ENCODE data around the gene AFAP1.
"Not testable (repeated sequence)": the region's sequence is repeated elsewhere in the genome, so short reads cannot be mapped to it uniquely, and the experiment has no call there.

AFAP1 gene

GRCh38 chr4:7949759-7950158 is 10.1 kb upstream of the AFAP1 start:
- DNase-seq (ENCODE audit: low read depth in 1 of 2, low spot score in 1 of 2), result no peak

- DNase-seq (ENCODE audit: low read depth in 1 of 2, low spot score in 1 of 2), result no peak
These were observed 8.3 kb upstream of the AFAP1 start for GRCh38 chr4:7947927-7948326.

GRCh38 chr4:7945709-7946380 is 6.2 kb upstream of the AFAP1 start:
- DNase-seq (ENCODE audit: low read depth in 1 of 2, low spot score in 1 of 2), result no peak

GRCh38 chr4:7944599-7945220 is 5.0 kb upstream of the AFAP1 start:
- no peak for DNase-seq (ENCODE audit: low read depth in 1 of 2, low spot score in 1 of 2)

GRCh38 chr4:7943688-7944087 is 4.0 kb upstream of the AFAP1 start:
- not testable (repeated sequence) for DNase-seq (ENCODE audit: low read depth in 1 of 2, low spot score in 1 of 2)

- DNase-seq (ENCODE audit: low read depth in 1 of 2, low spot score in 1 of 2), result no peak
These were observed 3.5 kb upstream of the AFAP1 start for GRCh38 chr4:7943211-7943610.

- DNase-seq (ENCODE audit: low read depth in 1 of 2, low spot score in 1 of 2), result no peak
These were observed 2.4 kb upstream of the AFAP1 start for GRCh38 chr4:7941965-7942496.

GRCh38 chr4:7941111-7941964 is 1.7 kb upstream of the AFAP1 start:
- DNase-seq (ENCODE audit: low read depth in 1 of 2, low spot score in 1 of 2), result no peak

- DNase-seq (ENCODE audit: low read depth in 1 of 2, low spot score in 1 of 2), result no peak
These were observed 868 bp downstream of the AFAP1 start for GRCh38 chr4:7938609-7939376.

- no peak for DNase-seq (ENCODE audit: low read depth in 1 of 2, low spot score in 1 of 2)
These were observed 1.4 kb downstream of the AFAP1 start for GRCh38 chr4:7938266-7938608.

GRCh38 chr4:7937006-7937405 is 2.7 kb downstream of the AFAP1 start:
- no peak for DNase-seq (ENCODE audit: low read depth in 1 of 2, low spot score in 1 of 2)

- DNase-seq (ENCODE audit: low read depth in 1 of 2, low spot score in 1 of 2), result no peak
These were observed 5.8 kb downstream of the AFAP1 start for GRCh38 chr4:7933651-7934510.

GRCh38 chr4:7932287-7932686 is 7.4 kb downstream of the AFAP1 start:
- no peak for DNase-seq (ENCODE audit: low read depth in 1 of 2, low spot score in 1 of 2)

GRCh38 chr4:7929118-7929951 is 10.3 kb downstream of the AFAP1 start:
- no peak for DNase-seq (ENCODE audit: low read depth in 1 of 2, low spot score in 1 of 2)

- no peak for DNase-seq (ENCODE audit: low read depth in 1 of 2, low spot score in 1 of 2)
These were observed 10.9 kb downstream of the AFAP1 start for GRCh38 chr4:7928711-7929110.

GRCh38 chr4:7926822-7927221 is 12.8 kb downstream of the AFAP1 start:
- no peak for DNase-seq (ENCODE audit: low read depth in 1 of 2, low spot score in 1 of 2)

- no peak for DNase-seq (ENCODE audit: low read depth in 1 of 2, low spot score in 1 of 2)
These were observed 15.1 kb downstream of the AFAP1 start for GRCh38 chr4:7924570-7924969.

GRCh38 chr4:7924163-7924562 is 15.5 kb downstream of the AFAP1 start:
- no peak for DNase-seq (ENCODE audit: low read depth in 1 of 2, low spot score in 1 of 2)

GRCh38 chr4:7922466-7922865 is 17.2 kb downstream of the AFAP1 start:
- DNase-seq (ENCODE audit: low read depth in 1 of 2, low spot score in 1 of 2), result no peak

All from activated T-helper 1 cell treated with anti-CD3 and anti-CD28 coated beads, Interleukin-2, amount 50 U/mL, for 16 hours (primary cell).